Midbrain (tissue), 1 donor: Measurements from ENCODE around the gene PAQR9.

ENCODE experiments used
- DNase-seq: peaks from one replicate; lab custom pipeline; 2025; lab: John Stamatoyannopoulos, UW

Gene PAQR9

GRCh38 chr3:142950972-142951371 is 12.5 kb downstream of the PAQR9 start:
- no peak for DNase-seq

DNA sequence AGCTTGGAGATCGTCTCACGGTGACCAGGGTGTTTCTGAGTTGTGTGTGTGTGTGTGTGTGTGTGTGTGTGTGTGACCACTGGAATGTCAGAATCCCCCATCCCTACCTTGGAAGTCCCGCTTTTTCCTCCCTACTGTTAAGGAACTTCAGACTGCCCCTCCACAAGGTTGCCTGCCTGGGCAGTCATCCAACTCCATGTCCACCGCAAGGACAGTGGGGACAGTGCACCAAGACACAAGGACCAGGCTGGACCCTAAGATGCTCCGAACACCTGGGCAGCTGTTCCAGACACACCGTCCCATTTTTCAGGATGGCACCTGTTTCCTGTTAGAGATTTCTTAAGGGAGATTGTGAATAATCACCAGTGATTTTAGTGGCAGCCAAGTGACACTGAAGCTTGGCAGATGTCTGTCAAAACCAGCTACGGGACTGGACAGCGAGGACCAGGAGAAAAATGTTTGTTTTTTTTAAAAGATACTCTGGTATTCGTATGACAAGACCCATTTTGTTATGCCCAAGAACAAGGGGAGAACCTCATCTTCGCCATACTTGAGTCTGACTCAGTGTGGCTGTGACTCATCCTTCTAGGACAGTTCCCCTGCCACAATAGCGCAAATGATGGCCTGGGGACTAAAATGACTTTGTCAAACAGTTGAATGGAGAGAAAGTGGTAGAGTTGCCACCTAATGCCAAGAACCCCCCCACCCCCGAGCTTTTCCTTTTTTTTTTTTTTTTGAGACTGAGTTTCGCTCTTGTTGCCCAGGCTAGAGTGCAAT is 15.5 kb downstream of the PAQR9 start:
- no peak for DNase-seq

DNA sequence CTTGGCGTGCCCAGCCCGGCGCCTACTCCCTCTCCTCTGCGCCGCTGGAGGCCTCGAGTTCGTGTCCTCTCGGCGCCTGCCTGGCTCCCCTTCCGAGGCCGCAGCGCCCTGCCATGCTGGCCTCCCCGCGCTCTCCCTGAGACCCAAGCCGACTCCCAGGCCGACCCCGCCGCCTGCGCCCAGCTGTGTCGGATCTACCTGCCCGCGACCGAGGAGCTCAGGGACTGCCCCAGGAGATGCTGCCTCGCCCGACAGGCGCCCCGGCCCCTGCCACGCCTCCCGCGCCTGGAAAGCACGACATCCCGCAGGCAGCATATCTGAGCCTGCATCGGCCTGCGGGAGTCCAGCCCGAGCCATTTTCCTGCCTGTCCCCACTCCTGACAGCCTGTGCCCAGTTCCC is 16.1 kb downstream of the PAQR9 start:
- DNase-seq, result no peak

GRCh38 chr3:142946861-142947260 is 16.6 kb downstream of the PAQR9 start:
- DNase-seq, result no peak

- no peak for DNase-seq
These were observed 18.5 kb downstream of the PAQR9 start for GRCh38 chr3:142945023-142945422.

GRCh38 chr3:142944342-142944741 is 19.1 kb downstream of the PAQR9 start:
- DNase-seq, result no peak

GRCh38 chr3:142943870-142944269 is 19.6 kb downstream of the PAQR9 start:
- no peak for DNase-seq

DNA sequence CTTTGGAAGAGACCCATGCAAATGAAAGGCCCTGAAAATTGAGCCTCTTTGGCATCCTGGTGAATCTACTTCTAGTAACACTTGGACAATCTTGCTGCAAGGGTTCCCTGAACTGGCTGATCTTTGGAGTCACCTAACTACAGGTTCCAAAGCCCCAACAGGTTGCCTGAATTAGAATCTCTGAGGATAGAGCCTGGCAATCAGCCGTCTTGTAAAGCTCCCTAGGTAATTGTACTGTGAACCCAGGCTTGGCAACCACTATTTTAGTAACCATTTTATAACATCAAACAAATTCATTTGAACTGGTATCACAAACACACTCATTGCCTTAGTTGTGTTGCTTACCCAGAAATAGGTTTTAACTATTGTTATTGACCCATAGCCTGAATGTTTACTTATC is 20.1 kb downstream of the PAQR9 start:
- no peak for DNase-seq

GRCh38 chr3:142941373-142942123 is 21.9 kb downstream of the PAQR9 start:
- no peak for DNase-seq

- DNase-seq, result no peak
These were observed 23.0 kb downstream of the PAQR9 start for GRCh38 chr3:142940472-142940871.

- no peak for DNase-seq
These were observed 23.5 kb downstream of the PAQR9 start for GRCh38 chr3:142940000-142940399.

DNA sequence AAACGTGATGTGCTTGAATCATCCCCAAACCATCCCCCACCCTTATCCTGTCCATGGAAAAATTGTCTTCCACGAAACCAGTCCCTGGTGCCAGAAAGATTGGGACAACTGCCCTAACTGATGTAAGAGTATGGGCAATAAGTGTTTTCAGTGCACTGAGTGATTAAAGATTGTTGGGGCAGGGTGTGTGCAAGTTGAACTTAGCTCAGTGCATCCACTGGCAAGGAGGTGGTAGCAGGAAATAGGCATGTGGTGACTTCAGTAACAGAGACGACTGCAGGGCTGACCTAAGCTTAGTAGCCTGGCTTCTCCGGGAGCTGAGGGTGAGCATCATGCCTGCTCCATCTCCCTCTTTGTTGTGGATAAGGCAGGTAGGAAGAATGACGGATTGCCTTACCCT is 27.5 kb downstream of the PAQR9 start:
- DNase-seq, result no peak

- DNase-seq, result no peak
These were observed 28.6 kb downstream of the PAQR9 start for GRCh38 chr3:142934887-142935269.

GRCh38 chr3:142934128-142934886 is 29.2 kb downstream of the PAQR9 start:
- DNase-seq, result no peak

- no peak for DNase-seq
These were observed 32.3 kb downstream of the PAQR9 start for GRCh38 chr3:142931222-142931621.

DNA sequence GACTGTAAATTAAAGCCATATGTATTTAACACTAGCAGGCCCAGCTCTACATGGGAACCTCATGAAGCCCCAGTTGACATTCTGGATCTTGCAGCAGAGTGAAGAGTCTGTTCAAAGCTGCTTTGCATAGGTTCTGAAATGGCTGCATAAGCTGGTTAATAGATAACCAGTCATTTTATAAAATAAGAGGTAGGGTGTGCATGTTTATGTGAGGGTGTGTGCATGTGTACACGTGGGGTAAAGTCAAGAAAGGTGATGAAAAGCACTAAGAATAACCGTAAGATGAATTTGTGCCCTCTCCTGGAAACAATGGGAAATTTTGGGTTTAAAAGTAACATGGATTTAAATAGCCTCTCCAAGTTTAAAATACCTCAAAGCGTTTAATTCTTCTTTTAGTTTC is 33.0 kb downstream of the PAQR9 start:
- no peak for DNase-seq

DNA sequence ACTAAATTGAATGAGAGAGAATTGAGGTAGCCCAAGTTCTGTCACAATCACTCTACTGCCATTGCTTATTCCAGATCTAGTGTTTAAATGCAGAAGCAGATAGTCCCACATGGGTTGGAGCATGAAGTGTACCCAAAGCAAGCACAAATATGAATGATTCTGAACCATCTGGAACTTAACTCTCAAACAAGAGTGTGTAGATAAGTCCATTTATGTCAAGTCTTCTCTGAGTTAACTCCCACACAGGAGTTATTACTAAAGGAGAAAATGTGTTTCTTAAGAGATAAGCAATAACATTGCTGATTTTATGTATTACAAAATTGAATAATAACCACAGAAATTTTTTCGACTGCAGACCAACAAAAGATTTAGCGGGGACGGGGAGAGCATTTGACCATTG is 33.6 kb downstream of the PAQR9 start:
- DNase-seq, result no peak

DNA sequence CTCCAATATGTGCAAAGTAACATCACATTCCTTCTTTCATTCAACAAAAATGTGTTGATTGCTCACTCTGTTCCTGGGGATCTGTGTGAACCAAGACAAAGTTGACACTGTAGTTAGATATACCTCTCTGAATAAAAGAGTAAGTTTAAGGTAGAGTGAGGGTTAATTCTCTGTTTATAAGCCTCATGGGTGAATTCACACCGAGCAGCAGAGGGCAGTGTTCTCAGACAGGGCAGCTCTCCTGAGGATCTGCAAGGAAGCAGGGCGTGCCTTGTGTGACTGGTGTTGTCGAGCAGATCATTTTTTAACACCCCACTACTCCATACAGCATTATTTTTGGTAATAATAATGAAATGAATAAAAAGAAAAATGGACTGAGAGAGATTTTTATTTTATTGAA is 34.4 kb downstream of the PAQR9 start:
- DNase-seq, result no peak

DNA sequence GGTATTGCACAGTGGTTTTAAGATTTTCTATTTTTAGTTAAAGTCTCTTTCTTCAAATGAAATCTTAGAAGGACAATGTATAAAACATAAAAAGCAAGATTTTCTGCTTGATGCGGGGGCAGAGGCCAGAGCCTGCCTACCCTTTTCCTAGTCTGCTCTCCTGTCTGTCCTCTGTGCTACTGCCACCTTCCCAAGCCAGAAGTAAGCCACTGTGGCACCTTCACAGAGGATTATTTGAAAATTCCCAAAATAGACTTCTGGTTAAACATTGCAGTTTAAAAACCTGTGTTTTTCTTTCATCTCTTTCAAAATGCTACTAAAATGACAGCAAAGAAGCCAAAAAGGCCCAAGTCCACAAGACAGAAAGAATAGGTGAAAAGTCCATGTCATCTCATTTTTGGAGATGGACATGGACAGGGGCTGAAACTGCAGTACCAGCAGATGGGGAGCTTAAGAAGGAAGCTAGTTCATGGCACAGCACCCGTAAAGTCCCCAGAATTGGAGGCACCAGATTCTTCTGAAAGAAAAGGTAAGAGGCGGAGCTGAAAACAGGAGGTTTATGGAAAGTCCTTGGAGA is 37.0 kb downstream of the PAQR9 start:
- DNase-seq, result no peak

- DNase-seq, result no peak
These were observed 38.3 kb downstream of the PAQR9 start for GRCh38 chr3:142925140-142925539.

DNA sequence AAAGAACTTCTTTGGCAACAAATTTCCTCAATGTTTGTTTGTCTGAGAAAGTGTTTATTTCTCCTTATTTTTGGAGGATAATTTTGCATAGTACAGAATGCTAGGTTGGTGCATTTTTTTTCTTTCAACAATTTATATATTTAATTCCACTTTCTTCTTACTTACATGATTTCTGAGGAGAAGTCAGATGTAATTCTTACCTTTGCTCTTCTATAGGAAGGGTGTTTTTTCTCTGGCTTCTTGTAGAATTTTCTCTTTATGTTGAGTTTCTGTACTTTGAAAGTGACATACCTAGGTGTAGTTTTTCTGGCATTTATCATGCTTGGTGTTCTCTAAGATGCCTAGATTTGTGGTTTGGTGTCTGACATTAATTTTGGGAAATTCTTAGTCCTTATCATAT is 39.8 kb downstream of the PAQR9 start:
- DNase-seq, result no peak

DNA sequence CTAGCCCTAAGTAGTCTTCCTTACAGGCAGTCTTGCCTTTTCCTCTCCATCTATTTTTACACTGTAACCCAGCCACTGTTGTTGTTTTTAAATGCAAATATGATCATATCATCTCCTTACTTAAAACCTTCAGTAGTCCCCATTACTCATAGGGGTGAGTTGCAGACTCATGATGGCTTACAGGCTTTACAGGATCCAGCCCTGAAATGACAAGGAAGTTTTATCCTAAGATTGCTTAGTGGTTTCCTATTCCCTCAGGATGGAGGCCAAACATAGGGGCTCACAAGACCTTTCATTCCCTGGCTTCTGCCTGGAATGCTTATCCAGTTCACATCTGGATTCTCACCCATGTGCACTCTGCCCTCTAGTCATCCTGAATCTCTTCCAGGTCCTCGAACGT is 46.9 kb downstream of the PAQR9 start:
- DNase-seq, result no peak

DNA sequence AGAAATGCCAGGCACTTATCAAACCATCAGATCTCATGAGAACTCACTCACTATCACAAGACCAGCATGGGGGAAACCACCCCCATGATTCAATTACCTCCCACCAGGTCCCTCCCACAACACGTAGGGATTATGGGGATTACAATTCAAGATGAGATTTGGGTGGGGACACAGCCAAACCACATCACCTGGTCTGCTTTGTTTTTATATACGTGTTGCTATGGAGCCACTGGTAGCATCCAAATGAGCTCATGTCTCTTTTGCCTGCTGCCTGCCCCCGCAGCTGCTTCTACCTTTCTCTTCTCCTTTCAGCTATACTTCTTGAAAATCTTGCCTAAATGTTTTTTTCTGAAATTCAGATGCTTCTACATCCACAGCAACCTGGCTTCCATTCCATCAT is 47.8 kb downstream of the PAQR9 start:
- DNase-seq, result no peak
